ENCODE data around the gene GDAP2. TPM values are rescaled to one million over a fixed set of nuclear protein-coding genes. Genes with fewer than 3 reads are reported as not detected.

Gene GDAP2
- total RNA-seq, 1 donor from 2014 or later: 22.7 TPM

DNA sequence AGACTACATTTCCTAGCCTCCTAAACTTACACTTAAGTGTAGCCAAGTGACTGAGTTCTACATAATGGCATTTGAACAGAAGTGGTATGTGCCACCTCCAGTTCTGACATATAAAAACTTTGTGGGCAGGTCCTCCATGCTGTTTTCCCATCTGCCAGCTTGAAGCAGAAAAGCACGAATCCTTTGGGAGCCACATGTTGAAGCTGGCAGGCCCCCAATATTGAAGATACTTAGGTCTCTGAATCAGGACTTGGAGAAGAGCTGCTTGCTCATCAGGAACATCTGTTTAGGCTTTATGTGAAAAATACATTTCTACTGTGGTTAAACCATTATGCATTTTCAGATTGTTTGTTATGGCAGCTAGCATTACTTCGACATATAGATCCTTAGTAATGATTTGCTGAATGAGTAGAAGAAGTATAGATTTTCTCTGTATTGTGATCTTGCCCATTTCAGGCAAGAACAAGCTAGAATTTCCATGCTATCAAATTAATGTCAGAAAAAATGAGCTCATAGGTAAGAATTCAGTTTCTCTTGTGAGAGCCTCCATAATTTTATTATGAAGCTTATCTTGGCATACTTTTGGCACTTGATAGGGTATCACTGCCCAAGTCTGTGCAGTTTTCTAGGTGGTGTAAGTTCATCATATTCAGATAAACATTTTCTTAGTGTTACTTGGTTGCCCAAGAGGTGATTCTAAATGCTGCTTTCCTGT, 68.4 kb downstream of the GDAP2 start:
- H3K27me3 Mint-ChIP-seq (ENCODE audit: low read depth): no peaks in the 10 kb centered on the region
- peaks cover 14% of the 10 kb centered on the region for H3K36me3 Mint-ChIP-seq (ENCODE audit: low read depth)
- H3K9me3 Mint-ChIP-seq (ENCODE audit: low read depth): no peaks in the 10 kb centered on the region
- no peak overlapping the region for H3K27ac Mint-ChIP-seq (ENCODE audit: unreplicated experiment)
- no peak overlapping the region for H3K4me3 Mint-ChIP-seq (ENCODE audit: unreplicated experiment)
- H3K4me1 Mint-ChIP-seq (ENCODE audit: low read depth): peaks cover 2% of the 10 kb centered on the region
- no peak for DNase-seq (ENCODE audit: low spot score)
- TF ChIP-seq, protein P1, sequence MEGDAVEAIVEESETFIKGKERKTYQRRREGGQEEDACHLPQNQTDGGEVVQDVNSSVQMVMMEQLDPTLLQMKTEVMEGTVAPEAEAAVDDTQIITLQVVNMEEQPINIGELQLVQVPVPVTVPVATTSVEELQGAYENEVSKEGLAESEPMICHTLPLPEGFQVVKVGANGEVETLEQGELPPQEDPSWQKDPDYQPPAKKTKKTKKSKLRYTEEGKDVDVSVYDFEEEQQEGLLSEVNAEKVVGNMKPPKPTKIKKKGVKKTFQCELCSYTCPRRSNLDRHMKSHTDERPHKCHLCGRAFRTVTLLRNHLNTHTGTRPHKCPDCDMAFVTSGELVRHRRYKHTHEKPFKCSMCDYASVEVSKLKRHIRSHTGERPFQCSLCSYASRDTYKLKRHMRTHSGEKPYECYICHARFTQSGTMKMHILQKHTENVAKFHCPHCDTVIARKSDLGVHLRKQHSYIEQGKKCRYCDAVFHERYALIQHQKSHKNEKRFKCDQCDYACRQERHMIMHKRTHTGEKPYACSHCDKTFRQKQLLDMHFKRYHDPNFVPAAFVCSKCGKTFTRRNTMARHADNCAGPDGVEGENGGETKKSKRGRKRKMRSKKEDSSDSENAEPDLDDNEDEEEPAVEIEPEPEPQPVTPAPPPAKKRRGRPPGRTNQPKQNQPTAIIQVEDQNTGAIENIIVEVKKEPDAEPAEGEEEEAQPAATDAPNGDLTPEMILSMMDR (IDR thresholded peaks at IDR 0.05): no peak

DNA sequence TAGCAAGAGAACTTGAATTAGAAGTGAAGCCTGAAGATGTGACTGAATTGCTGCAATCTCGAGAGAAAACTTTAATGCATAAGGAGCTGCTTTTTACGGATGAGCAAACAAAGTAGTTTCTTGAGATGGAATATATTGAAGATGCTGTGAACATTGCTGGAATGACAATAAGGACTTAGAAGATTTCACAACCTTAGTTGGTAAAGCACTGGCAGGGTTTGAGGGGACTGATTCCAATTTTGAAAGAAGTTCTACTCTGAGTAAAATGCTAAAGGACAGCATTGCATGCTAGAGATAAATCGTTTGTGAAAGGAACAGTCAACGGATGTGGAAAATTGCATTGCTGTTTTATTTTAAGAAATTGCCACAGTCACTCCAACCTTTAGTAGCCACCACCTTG, 69.5 kb downstream of the GDAP2 start:
- H3K4me3 Mint-ChIP-seq (ENCODE audit: unreplicated experiment): no peak overlapping the region
- H3K4me1 Mint-ChIP-seq (ENCODE audit: low read depth): peaks cover 2% of the 10 kb centered on the region
- TF ChIP-seq, protein P1 (IDR thresholded peaks at IDR 0.05): no peak
- H3K27ac Mint-ChIP-seq (ENCODE audit: unreplicated experiment): no peak overlapping the region
- no peaks in the 10 kb centered on the region for H3K27me3 Mint-ChIP-seq (ENCODE audit: low read depth)
- H3K9me3 Mint-ChIP-seq (ENCODE audit: low read depth): no peaks in the 10 kb centered on the region
- no peak for DNase-seq (ENCODE audit: low spot score)
- peaks cover 7% of the 10 kb centered on the region for H3K36me3 Mint-ChIP-seq (ENCODE audit: low read depth)

DNA sequence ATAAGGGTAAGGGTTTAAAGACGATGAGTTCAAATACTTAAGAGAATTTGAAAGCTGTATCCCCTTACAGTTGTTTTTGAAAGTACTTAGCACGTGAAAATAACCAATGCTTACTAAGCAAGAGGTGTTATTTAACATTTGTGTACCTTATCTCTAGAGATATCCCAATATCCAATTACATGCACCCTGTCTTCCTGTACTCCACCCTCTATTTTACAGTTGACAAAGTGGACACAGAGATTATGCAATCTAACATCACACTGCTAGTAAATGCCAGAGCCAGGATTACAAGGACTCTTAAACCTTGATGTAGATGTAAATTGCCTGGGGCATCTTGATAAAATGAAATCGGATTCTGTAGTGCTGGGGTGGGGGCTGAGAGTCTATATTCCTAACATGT, 72.0 kb downstream of the GDAP2 start:
- Mint-ChIP-seq H3K27me3 (ENCODE audit: low read depth) (no peaks in the 10 kb centered on the region), H3K27ac (ENCODE audit: unreplicated experiment) (no peak overlapping the region), H3K4me1 (ENCODE audit: low read depth) (peaks cover 8% of the 10 kb centered on the region), H3K9me3 (ENCODE audit: low read depth) (no peaks in the 10 kb centered on the region), H3K4me3 (ENCODE audit: unreplicated experiment) (no peak overlapping the region), H3K36me3 (ENCODE audit: low read depth) (peaks cover 7% of the 10 kb centered on the region)
- no peak for DNase-seq (ENCODE audit: low spot score)
- TF ChIP-seq, protein P1 (IDR thresholded peaks at IDR 0.05): no peak

DNA sequence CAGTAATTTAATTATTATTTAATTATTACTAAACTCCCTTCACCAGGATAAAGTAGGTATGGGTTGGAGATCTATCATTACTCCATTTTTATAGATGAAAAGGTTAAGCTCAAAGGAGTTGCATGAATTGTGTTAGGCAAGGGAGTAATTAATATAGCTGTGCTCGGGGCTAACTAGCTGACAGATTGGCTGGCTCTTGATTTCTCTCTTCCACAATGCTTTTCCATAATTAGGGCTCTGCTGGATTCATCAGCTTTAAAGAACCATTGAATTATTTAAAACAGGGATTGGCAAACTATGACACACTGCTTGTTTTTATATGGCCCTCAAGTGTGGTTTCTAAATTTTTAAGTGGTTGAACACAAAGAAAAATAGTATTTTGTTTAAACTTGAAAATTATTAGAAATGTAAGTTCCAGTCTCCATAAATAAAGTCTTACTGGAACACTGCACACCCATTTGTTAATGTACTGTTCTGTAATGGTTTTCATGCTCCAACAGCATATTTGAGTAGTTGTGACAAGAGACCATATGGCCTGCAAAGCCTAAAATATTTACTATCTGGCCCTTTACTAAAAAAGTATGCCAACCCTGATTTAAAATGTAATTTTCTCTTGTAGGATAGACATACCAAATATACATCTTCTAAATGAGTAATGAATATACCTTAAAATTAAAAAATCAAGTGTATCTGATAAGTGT, 76.4 kb downstream of the GDAP2 start:
- Mint-ChIP-seq H3K27me3 (ENCODE audit: low read depth) (no peaks in the 10 kb centered on the region), H3K4me1 (ENCODE audit: low read depth) (peaks cover 22% of the 10 kb centered on the region), H3K4me3 (ENCODE audit: unreplicated experiment) (no peak overlapping the region), H3K36me3 (ENCODE audit: low read depth) (no peaks in the 10 kb centered on the region), H3K27ac (ENCODE audit: unreplicated experiment) (no peak overlapping the region), H3K9me3 (ENCODE audit: low read depth) (peaks cover 5% of the 10 kb centered on the region)
- no peak for DNase-seq (ENCODE audit: low spot score)
- TF ChIP-seq, protein P1 (IDR thresholded peaks at IDR 0.05): no peak

DNA sequence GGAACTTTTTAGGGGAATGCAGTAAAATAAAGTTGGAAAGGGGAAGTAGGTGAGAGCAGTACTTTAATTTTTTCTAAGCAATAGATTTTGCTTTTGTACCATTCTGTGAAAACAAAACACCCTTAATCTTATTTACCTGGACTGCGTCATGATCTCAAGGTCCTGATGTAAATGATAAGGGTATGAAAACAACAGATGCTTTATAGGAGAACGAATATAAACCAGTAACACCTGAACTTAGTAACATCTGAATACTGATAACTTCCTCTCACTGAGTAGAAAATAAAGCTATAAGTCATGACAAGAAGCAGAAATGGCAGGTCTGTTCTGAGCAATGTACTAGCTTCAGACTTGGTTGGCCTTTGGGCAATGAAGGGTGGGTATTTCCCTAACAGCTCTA, 77.7 kb downstream of the GDAP2 start:
- no peak for DNase-seq (ENCODE audit: low spot score)
- Mint-ChIP-seq H3K27me3 (ENCODE audit: low read depth) (no peaks in the 10 kb centered on the region), H3K4me1 (ENCODE audit: low read depth) (peaks cover 30% of the 10 kb centered on the region), H3K27ac (ENCODE audit: unreplicated experiment) (no peak overlapping the region), H3K4me3 (ENCODE audit: unreplicated experiment) (no peak overlapping the region), H3K36me3 (ENCODE audit: low read depth) (no peaks in the 10 kb centered on the region), H3K9me3 (ENCODE audit: low read depth) (peaks cover 5% of the 10 kb centered on the region)
- TF ChIP-seq, protein P1 (IDR thresholded peaks at IDR 0.05): no peak

Measured in chondrocyte (in vitro differentiated cells).